Measurements from ENCODE around the gene CFAP46.

- TF ChIP-seq, protein P1, sequence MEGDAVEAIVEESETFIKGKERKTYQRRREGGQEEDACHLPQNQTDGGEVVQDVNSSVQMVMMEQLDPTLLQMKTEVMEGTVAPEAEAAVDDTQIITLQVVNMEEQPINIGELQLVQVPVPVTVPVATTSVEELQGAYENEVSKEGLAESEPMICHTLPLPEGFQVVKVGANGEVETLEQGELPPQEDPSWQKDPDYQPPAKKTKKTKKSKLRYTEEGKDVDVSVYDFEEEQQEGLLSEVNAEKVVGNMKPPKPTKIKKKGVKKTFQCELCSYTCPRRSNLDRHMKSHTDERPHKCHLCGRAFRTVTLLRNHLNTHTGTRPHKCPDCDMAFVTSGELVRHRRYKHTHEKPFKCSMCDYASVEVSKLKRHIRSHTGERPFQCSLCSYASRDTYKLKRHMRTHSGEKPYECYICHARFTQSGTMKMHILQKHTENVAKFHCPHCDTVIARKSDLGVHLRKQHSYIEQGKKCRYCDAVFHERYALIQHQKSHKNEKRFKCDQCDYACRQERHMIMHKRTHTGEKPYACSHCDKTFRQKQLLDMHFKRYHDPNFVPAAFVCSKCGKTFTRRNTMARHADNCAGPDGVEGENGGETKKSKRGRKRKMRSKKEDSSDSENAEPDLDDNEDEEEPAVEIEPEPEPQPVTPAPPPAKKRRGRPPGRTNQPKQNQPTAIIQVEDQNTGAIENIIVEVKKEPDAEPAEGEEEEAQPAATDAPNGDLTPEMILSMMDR (IDR thresholded peaks at IDR 0.05; ENCODE audit: control extremely low read depth in 1 of 3, insufficient read depth in 1 of 3, low read depth in 1 of 3, low read length in 3 of 3), result no peak
- TF ChIP-seq CREB1 (IDR thresholded peaks at IDR 0.05) (no peak), POLR2AphosphoS5 (IDR thresholded peaks at IDR 0.05; ENCODE audit: low read depth, low read length) (no peak), TEAD4 (IDR thresholded peaks at IDR 0.05; ENCODE audit: low read depth, low read length) (no peak), ATF3 (IDR thresholded peaks at IDR 0.05; ENCODE audit: insufficient read depth, low read depth, low read length) (no peak), EZH2 (IDR thresholded peaks at IDR 0.05; ENCODE audit: low read depth, low read length, severe bottlenecking) (no peak), CHD2 (IDR thresholded peaks at IDR 0.05; ENCODE audit: low read length) (no peak), EP300 (IDR thresholded peaks at IDR 0.05; ENCODE audit: borderline replicate concordance in 1 of 2, low read depth in 2 of 2, low read length in 2 of 2) (no peak), MAX (IDR thresholded peaks at IDR 0.05) (no peak), HDAC6 (IDR thresholded peaks at IDR 0.05; ENCODE audit: low read depth, low read length) (no peak), TAF1 (IDR thresholded peaks at IDR 0.05; ENCODE audit: low read depth, low read length) (no peak), CEBPB (IDR thresholded peaks at IDR 0.05; ENCODE audit: low read depth, low read length) (no peak)
- TF ChIP-seq, protein P2, sequence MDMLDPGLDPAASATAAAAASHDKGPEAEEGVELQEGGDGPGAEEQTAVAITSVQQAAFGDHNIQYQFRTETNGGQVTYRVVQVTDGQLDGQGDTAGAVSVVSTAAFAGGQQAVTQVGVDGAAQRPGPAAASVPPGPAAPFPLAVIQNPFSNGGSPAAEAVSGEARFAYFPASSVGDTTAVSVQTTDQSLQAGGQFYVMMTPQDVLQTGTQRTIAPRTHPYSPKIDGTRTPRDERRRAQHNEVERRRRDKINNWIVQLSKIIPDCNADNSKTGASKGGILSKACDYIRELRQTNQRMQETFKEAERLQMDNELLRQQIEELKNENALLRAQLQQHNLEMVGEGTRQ (IDR thresholded peaks at IDR 0.05; ENCODE audit: low read length), result no peak
Measured at GRCh38 chr10:132836248-132836831, 106.0 kb downstream of the CFAP46 start.
